ENCODE results near the gene NOL4L.

NOL4L gene

GRCh38 chr20:32556312-32557184 is 28.6 kb downstream of the NOL4L start:
- Histone ChIP-seq H4K20me1 (ENCODE audit: insufficient read depth, low read length) (no peaks in the 10 kb centered on the region), H3K4me3 (ENCODE audit: low read depth, low read length, poor library complexity, severe bottlenecking) (no peak overlapping the region), H3F3A (ENCODE audit: insufficient read depth, low read length) (no peaks in the 10 kb centered on the region), H3K4me1 (ENCODE audit: insufficient read depth, low read length, severe bottlenecking) (no peaks in the 10 kb centered on the region), H3K9me3 (ENCODE audit: low read length) (no peaks in the 10 kb centered on the region), H3K9me2 (ENCODE audit: low read depth, low read length) (no peaks in the 10 kb centered on the region), H3K9ac (ENCODE audit: low read length) (no peak overlapping the region), H3K27me3 (ENCODE audit: insufficient read depth, low read length) (peaks cover 6% of the 10 kb centered on the region; the same call in 1 of the 2 replicates), H2AFZ (ENCODE audit: low read length) (no peak overlapping the region), H3K27ac (ENCODE audit: low read depth, low read length, poor library complexity, severe bottlenecking) (no peak overlapping the region), H3K79me2 (ENCODE audit: insufficient read depth, low read length) (no peaks in the 10 kb centered on the region), H3K36me3 (ENCODE audit: insufficient read depth, low read length) (no peaks in the 10 kb centered on the region), H3K4me2 (ENCODE audit: low read length) (no peak overlapping the region)
- TF ChIP-seq CTCF (IDR thresholded peaks at IDR 0.05; ENCODE audit: low read length) (no peak), EZH2 (IDR thresholded peaks at IDR 0.05; ENCODE audit: borderline replicate concordance, low read length) (no peak)

GRCh38 chr20:32555584-32555983 is 29.5 kb downstream of the NOL4L start:
- Histone ChIP-seq H3F3A (ENCODE audit: insufficient read depth, low read length) (no peaks in the 10 kb centered on the region), H3K9me2 (ENCODE audit: low read depth, low read length) (no peaks in the 10 kb centered on the region), H3K4me1 (ENCODE audit: insufficient read depth, low read length, severe bottlenecking) (no peaks in the 10 kb centered on the region), H3K36me3 (ENCODE audit: insufficient read depth, low read length) (no peaks in the 10 kb centered on the region), H3K79me2 (ENCODE audit: insufficient read depth, low read length) (no peaks in the 10 kb centered on the region), H3K4me3 (ENCODE audit: low read depth, low read length, poor library complexity, severe bottlenecking) (no peak overlapping the region), H2AFZ (ENCODE audit: low read length) (no peak overlapping the region), H3K9ac (ENCODE audit: low read length) (no peak overlapping the region), H3K4me2 (ENCODE audit: low read length) (no peak overlapping the region), H4K20me1 (ENCODE audit: insufficient read depth, low read length) (no peaks in the 10 kb centered on the region), H3K9me3 (ENCODE audit: low read length) (no peaks in the 10 kb centered on the region), H3K27ac (ENCODE audit: low read depth, low read length, poor library complexity, severe bottlenecking) (no peak overlapping the region), H3K27me3 (ENCODE audit: insufficient read depth, low read length) (peaks cover 6% of the 10 kb centered on the region; the same call in 1 of the 2 replicates)
- TF ChIP-seq EZH2 (IDR thresholded peaks at IDR 0.05; ENCODE audit: borderline replicate concordance, low read length) (no peak), CTCF (IDR thresholded peaks at IDR 0.05; ENCODE audit: low read length) (no peak)

- Histone ChIP-seq H3K27me3 (ENCODE audit: insufficient read depth, low read length) (peaks cover 6% of the 10 kb centered on the region; the same call in 1 of the 2 replicates), H3K4me2 (ENCODE audit: low read length) (no peak overlapping the region), H3K4me3 (ENCODE audit: low read depth, low read length, poor library complexity, severe bottlenecking) (no peak overlapping the region), H3K9me2 (ENCODE audit: low read depth, low read length) (no peaks in the 10 kb centered on the region), H3F3A (ENCODE audit: insufficient read depth, low read length) (no peaks in the 10 kb centered on the region), H3K36me3 (ENCODE audit: insufficient read depth, low read length) (no peaks in the 10 kb centered on the region), H3K79me2 (ENCODE audit: insufficient read depth, low read length) (no peaks in the 10 kb centered on the region), H3K9ac (ENCODE audit: low read length) (no peak overlapping the region), H4K20me1 (ENCODE audit: insufficient read depth, low read length) (no peaks in the 10 kb centered on the region), H3K27ac (ENCODE audit: low read depth, low read length, poor library complexity, severe bottlenecking) (no peak overlapping the region), H3K9me3 (ENCODE audit: low read length) (no peaks in the 10 kb centered on the region), H2AFZ (ENCODE audit: low read length) (no peak overlapping the region), H3K4me1 (ENCODE audit: insufficient read depth, low read length, severe bottlenecking) (no peaks in the 10 kb centered on the region)
- TF ChIP-seq EZH2 (IDR thresholded peaks at IDR 0.05; ENCODE audit: borderline replicate concordance, low read length): no peak
- TF ChIP-seq CTCF (IDR thresholded peaks at IDR 0.05; ENCODE audit: low read length): no peak
Observed at GRCh38 chr20:32554965-32555289, 30.2 kb downstream of the NOL4L start.
